Mucosa of stomach (tissue), 1 donor: ENCODE data around the gene KCNAB3.
"Not testable (repeated sequence)": the region's sequence is repeated elsewhere in the genome, so short reads cannot be mapped to it uniquely, and the experiment has no call there.

ENCODE experiments used
- H3K27me3 ChIP-seq: one replicate; pipeline ENCODE4 v1.7.0; 2013; ENCODE audit warnings: mild to moderate bottlenecking, low read length; ENCODE audit not compliant: control insufficient read depth, insufficient read depth
- H3K36me3 ChIP-seq: one replicate; pipeline ENCODE4 v1.7.0; 2013; ENCODE audit warnings: low read length; ENCODE audit not compliant: control insufficient read depth, insufficient read depth
- H3K4me1 ChIP-seq: one replicate; pipeline ENCODE4 v1.7.0; 2013; ENCODE audit warnings: mild to moderate bottlenecking, low read length; ENCODE audit not compliant: control insufficient read depth, insufficient read depth
- H3K4me3 ChIP-seq: one replicate; pipeline ENCODE4 v1.7.0; 2013; ENCODE audit warnings: low read length
- H3K9ac ChIP-seq: one replicate; pipeline ENCODE4 v1.7.0; 2013; ENCODE audit warnings: mild to moderate bottlenecking, low read length, moderate library complexity
- H3K9me3 ChIP-seq: one replicate; pipeline ENCODE4 v1.7.0; 2013; ENCODE audit warnings: mild to moderate bottlenecking, low read length, moderate library complexity; ENCODE audit not compliant: control insufficient read depth
- donor health status: Pancreatic carcinoma.

Gene KCNAB3

DNA sequence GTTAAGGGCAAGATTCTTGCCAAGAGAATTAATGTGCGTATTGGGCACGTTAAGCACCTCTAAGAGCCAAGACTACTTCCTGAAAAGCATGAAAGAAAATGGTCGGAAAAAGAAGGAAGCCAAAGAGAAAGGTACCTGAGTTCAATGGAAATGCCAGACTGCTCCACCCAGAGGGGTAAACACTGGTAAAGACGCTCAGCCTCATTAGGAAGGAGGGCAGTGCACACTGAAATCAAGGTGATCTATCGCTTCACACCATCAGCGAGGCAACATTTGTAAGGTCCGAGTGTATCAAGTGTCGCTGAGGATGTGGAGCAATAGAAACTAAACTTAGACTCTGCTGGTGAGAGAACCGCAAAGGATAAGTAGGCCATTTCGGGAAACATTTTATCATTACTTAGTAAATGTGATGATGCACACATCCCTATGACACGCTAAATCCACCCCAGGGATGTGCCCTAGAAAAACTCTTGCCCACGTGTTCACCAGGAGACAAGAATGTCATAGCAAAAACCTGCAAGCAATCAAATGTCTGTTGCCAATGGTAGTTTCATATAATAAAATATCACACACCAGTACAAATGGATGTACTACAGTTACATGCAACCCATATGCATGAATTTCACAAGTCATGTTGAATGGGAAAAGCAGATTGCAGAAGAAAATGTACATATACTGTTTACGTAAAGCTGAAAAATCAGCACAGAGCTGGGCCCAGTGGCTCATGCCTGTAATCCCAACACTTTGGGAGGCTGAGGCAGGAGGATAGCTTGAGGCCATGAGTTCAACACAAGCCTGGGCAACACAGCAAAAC lies 26.0 kb upstream of the KCNAB3 start:
- H3K9ac ChIP-seq, result no peak overlapping the region

GRCh38 chr17:7953266-7953665 lies 23.6 kb upstream of the KCNAB3 start:
- not testable (repeated sequence) for H3K27me3 ChIP-seq, H3K4me1 ChIP-seq, H3K4me3 ChIP-seq, H3K36me3 ChIP-seq, H3K9ac ChIP-seq, H3K9me3 ChIP-seq

More for the DNA sequence above, 26.0 kb upstream of the KCNAB3 start:
- Histone ChIP-seq H3K27me3 (no peaks in the 10 kb centered on the region), H3K4me1 (no peaks in the 10 kb centered on the region), H3K36me3 (no peaks in the 10 kb centered on the region), H3K9me3 (no peaks in the 10 kb centered on the region), H3K4me3 (no peak overlapping the region)

DNA sequence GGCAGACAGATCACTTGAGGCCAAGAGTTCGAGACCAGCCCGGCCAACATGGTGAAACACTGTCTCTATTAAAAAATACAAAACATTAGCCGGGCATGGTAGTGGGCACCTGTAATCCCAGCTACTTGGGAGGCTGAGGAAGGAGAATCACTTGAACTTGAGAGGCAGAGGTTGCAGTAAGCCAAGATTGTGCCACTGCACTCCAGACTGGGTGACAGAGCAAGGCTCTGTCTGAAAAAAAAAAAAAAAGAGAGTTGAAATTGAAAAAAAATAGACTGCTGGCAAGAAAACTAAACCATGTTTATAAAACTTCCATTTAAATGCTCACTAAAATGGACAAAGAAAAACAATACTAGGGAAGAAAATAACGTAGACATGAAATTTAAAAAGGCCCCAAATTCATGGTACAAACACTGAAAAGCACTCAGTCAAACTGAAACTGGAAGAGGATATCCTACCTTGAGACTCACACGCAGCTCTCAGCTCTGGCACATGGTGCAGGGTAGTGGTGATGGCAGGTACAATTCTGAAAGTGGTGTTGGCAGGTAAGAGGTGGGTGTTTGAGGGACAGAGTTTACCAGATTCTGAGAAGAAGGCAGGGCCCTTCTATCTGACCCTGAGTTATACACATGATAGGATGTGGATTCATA lies 21.6 kb upstream of the KCNAB3 start:
- Histone ChIP-seq H3K9ac (no peak overlapping the region), H3K9me3 (no peaks in the 10 kb centered on the region), H3K4me1 (no peaks in the 10 kb centered on the region), H3K4me3 (no peak overlapping the region), H3K36me3 (peaks cover 5% of the 10 kb centered on the region), H3K27me3 (no peaks in the 10 kb centered on the region)

GRCh38 chr17:7950578-7950977 lies 20.9 kb upstream of the KCNAB3 start:
- Histone ChIP-seq H3K36me3 (peaks cover 5% of the 10 kb centered on the region), H3K9me3 (no peaks in the 10 kb centered on the region), H3K27me3 (no peaks in the 10 kb centered on the region), H3K4me1 (no peaks in the 10 kb centered on the region), H3K9ac (no peak overlapping the region), H3K4me3 (no peak overlapping the region)

DNA sequence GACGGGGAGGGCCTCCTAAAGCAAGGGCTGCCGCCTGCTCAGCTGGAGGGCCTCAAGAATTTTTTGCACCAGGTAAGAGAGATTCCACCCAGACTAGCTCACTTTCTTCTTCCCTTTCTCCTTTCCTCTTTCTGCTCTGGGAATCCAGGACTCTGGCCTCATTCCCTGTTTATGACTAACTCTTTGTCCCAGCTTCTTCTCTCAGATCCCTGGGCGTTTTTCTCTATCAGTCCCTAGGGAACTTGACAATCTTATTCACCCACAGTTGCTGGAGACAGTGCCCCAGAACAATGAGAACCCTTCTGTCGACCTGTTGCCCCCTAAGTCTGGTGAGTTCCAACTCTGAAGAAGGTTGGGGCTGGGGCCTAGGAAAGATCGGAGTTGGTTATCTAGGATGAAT lies 18.0 kb upstream of the KCNAB3 start:
- Histone ChIP-seq H3K9ac (no peak overlapping the region), H3K4me1 (no peaks in the 10 kb centered on the region), H3K4me3 (no peak overlapping the region), H3K9me3 (no peaks in the 10 kb centered on the region), H3K27me3 (no peaks in the 10 kb centered on the region), H3K36me3 (peaks cover 11% of the 10 kb centered on the region)

GRCh38 chr17:7946441-7946840 lies 16.8 kb upstream of the KCNAB3 start:
- no peaks in the 10 kb centered on the region for H3K4me1 ChIP-seq
- H3K36me3 ChIP-seq, result peaks cover 11% of the 10 kb centered on the region
- no peaks in the 10 kb centered on the region for H3K9me3 ChIP-seq
- H3K4me3 ChIP-seq, result no peak overlapping the region
- no peaks in the 10 kb centered on the region for H3K27me3 ChIP-seq
- no peak overlapping the region for H3K9ac ChIP-seq

DNA sequence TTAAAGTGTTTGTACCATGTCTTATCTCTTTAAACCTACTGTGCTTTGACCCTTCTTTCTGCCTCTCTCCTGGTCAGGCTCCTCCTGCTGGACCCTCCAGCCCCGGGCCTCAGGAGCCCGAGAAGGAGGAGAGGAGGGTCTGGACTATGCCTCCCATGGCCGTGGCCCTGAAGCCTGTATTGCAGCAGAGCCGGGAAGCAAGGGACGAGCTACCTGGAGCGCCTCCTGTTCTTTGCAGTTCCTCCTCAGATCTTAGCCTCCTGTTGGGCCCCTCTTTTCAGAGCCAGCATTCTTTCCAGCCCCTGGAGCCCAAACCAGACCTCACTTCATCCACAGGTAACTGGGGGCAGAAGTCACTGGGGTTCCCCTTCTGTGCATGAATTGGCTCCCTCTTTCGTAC lies 16.0 kb upstream of the KCNAB3 start:
- Histone ChIP-seq H3K9ac (no peak overlapping the region), H3K27me3 (no peaks in the 10 kb centered on the region)

DNA sequence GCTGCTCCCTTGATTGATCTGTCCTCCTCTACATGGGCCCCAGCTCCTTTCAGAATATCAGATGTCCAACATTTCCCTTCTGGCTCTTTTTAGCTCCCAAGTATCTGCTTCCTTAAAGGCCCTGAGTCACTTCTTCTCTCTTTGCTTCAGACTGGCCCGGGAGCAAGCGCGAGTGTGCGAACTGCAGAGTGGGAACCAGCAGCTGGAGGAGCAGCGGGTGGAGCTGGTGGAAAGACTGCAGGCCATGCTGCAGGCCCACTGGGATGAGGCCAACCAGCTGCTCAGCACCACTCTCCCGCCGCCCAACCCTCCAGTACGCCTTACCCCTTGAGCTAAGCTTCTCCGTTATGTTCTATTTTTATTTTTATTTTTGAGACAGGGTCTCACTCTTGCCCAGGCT lies 14.7 kb upstream of the KCNAB3 start:
- no peaks in the 10 kb centered on the region for H3K9me3 ChIP-seq
- no peak overlapping the region for H3K9ac ChIP-seq
- no peaks in the 10 kb centered on the region for H3K27me3 ChIP-seq
- no peak overlapping the region for H3K4me3 ChIP-seq
- peaks cover 11% of the 10 kb centered on the region for H3K36me3 ChIP-seq
- H3K4me1 ChIP-seq, result no peaks in the 10 kb centered on the region

More for the DNA sequence above, 16.0 kb upstream of the KCNAB3 start:
- Histone ChIP-seq H3K4me3 (no peak overlapping the region), H3K9me3 (no peaks in the 10 kb centered on the region), H3K4me1 (no peaks in the 10 kb centered on the region), H3K36me3 (peaks cover 11% of the 10 kb centered on the region)

DNA sequence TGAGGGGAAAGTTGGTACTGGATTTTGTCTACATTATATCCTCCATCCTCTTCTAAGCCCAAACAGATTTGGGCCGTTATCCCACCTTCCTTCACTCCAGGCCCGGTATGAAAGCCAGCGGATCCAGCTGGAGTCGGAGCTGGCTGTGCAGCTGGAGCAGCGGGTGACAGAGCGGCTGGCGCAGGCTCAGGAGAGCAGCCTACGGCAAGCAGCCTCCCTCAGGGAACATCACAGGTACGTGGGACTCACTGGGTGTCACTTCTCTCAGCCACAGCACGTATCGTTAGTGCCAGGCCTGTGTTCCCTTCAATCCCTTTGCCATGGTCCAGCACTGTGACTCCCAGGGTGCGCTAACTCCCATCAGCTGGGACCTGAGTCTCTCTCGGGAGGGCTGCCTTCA lies 13.6 kb upstream of the KCNAB3 start:
- Histone ChIP-seq H3K36me3 (peaks cover 11% of the 10 kb centered on the region), H3K9ac (no peak overlapping the region), H3K27me3 (no peaks in the 10 kb centered on the region), H3K9me3 (no peaks in the 10 kb centered on the region), H3K4me1 (no peaks in the 10 kb centered on the region), H3K4me3 (no peak overlapping the region)

DNA sequence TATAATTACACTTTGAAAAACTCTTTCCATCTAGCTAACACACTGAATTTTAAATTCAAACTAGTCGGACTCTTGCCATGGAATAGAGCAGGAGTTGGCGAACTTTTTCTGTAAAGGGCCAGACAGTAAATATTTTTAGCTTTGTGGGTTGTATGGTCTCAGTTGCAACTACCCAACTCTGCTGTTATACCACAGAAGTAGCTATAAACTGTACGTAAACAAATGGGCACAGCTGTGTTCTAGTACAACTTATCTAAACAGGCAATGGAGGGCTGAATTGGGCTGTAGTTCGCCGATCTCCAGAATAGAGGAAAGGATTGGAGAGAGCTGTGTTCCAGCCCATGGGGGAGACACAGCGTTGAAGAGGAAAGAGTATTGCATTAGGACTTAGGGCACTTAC lies 11.1 kb upstream of the KCNAB3 start:
- H3K9ac ChIP-seq, result no peak overlapping the region
- H3K9me3 ChIP-seq, result no peaks in the 10 kb centered on the region
- H3K27me3 ChIP-seq, result no peaks in the 10 kb centered on the region
- H3K36me3 ChIP-seq, result peaks cover 6% of the 10 kb centered on the region
- H3K4me1 ChIP-seq, result no peaks in the 10 kb centered on the region
- H3K4me3 ChIP-seq, result no peak overlapping the region

GRCh38 chr17:7940034-7940433 lies 10.4 kb upstream of the KCNAB3 start:
- Histone ChIP-seq H3K4me1 (no peaks in the 10 kb centered on the region), H3K9me3 (no peaks in the 10 kb centered on the region), H3K27me3 (no peaks in the 10 kb centered on the region), H3K4me3 (no peak overlapping the region), H3K36me3 (peaks cover 6% of the 10 kb centered on the region), H3K9ac (no peak overlapping the region)

GRCh38 chr17:7935859-7936258 lies 6.2 kb upstream of the KCNAB3 start:
- Histone ChIP-seq H3K4me1 (peaks cover 16% of the 10 kb centered on the region), H3K36me3 (no peaks in the 10 kb centered on the region), H3K4me3 (no peak overlapping the region), H3K9me3 (no peaks in the 10 kb centered on the region), H3K27me3 (no peaks in the 10 kb centered on the region), H3K9ac (no peak overlapping the region)
